HG02763 (cell line): ENCODE measurements around the gene B3GAT2.

ENCODE experiments used
- ATAC-seq: cut with Tn5 transposase; IDR thresholded peaks from one replicate; pipeline ENCODE4 v1.9.1; 2021; ENCODE audit warnings: mild to moderate bottlenecking, moderate library complexity; ENCODE audit not compliant: unreplicated experiment

B3GAT2 gene

GRCh38 chr6:70844301-70844700 is 112.6 kb downstream of the B3GAT2 start:
- ATAC-seq, result no peak

GRCh38 chr6:70843328-70843918 is 113.4 kb downstream of the B3GAT2 start:
- ATAC-seq, result no peak

GRCh38 chr6:70842541-70842940 is 114.3 kb downstream of the B3GAT2 start:
- ATAC-seq, result no peak

GRCh38 chr6:70841112-70841511 is 115.7 kb downstream of the B3GAT2 start:
- ATAC-seq, result no peak

GRCh38 chr6:70839286-70840266 is 117.3 kb downstream of the B3GAT2 start:
- no peak for ATAC-seq

- no peak for ATAC-seq
Measured at GRCh38 chr6:70838907-70839285, 118.0 kb downstream of the B3GAT2 start.

GRCh38 chr6:70834520-70834919 is 122.3 kb downstream of the B3GAT2 start:
- ATAC-seq, result no peak

GRCh38 chr6:70831427-70831826 is 125.4 kb downstream of the B3GAT2 start:
- no peak for ATAC-seq

GRCh38 chr6:70823651-70824050 is 133.2 kb downstream of the B3GAT2 start:
- ATAC-seq, result no peak

- no peak for ATAC-seq
Measured at GRCh38 chr6:70821751-70822150, 135.1 kb downstream of the B3GAT2 start.

GRCh38 chr6:70820778-70821177 is 136.1 kb downstream of the B3GAT2 start:
- ATAC-seq, result no peak

GRCh38 chr6:70819646-70820045 is 137.2 kb downstream of the B3GAT2 start:
- ATAC-seq, result no peak

GRCh38 chr6:70813885-70814284 is 143.0 kb downstream of the B3GAT2 start:
- ATAC-seq, result no peak

- no peak for ATAC-seq
Measured at GRCh38 chr6:70811788-70812187, 145.1 kb downstream of the B3GAT2 start.
